GM19025 (cell line): ENCODE measurements around the gene NPDC1.
"Not testable (repeated sequence)": the region's sequence is repeated elsewhere in the genome, so short reads cannot be mapped to it uniquely, and the experiment has no call there.

Source experiments
- ATAC-seq: cut with Tn5 transposase; IDR thresholded peaks from one replicate; pipeline ENCODE4 v1.9.1; 2021; ENCODE audit warnings: mild to moderate bottlenecking, low read depth, moderate library complexity; ENCODE audit not compliant: unreplicated experiment

NPDC1 gene

GRCh38 chr9:137014776-137015539 is 31.0 kb downstream of the NPDC1 start:
- ATAC-seq, result no peak

GRCh38 chr9:137014166-137014565 is 31.8 kb downstream of the NPDC1 start:
- no peak for ATAC-seq

GRCh38 chr9:137013571-137013940 is 32.4 kb downstream of the NPDC1 start:
- ATAC-seq, result no peak

GRCh38 chr9:137012694-137013570 is 33.0 kb downstream of the NPDC1 start:
- no peak for ATAC-seq

- no peak for ATAC-seq
These were observed 33.9 kb downstream of the NPDC1 start for GRCh38 chr9:137011907-137012675.

GRCh38 chr9:137011156-137011555 is 34.8 kb downstream of the NPDC1 start:
- no peak for ATAC-seq

GRCh38 chr9:137009938-137010732 is 35.8 kb downstream of the NPDC1 start:
- ATAC-seq, result no peak

GRCh38 chr9:137009217-137009616 is 36.8 kb downstream of the NPDC1 start:
- ATAC-seq, result no peak

GRCh38 chr9:137008312-137008711 is 37.7 kb downstream of the NPDC1 start:
- no peak for ATAC-seq

- ATAC-seq, result no peak
These were observed 38.1 kb downstream of the NPDC1 start for GRCh38 chr9:137007816-137008270.

GRCh38 chr9:137007108-137007815 is 38.7 kb downstream of the NPDC1 start:
- ATAC-seq, result no peak

- ATAC-seq, result no peak
These were observed 39.6 kb downstream of the NPDC1 start for GRCh38 chr9:137006116-137007003.

GRCh38 chr9:137004285-137004684 is 41.7 kb downstream of the NPDC1 start:
- ATAC-seq, result not testable (repeated sequence)

GRCh38 chr9:137002646-137003041 is 43.3 kb downstream of the NPDC1 start:
- no peak for ATAC-seq

- ATAC-seq, result no peak
These were observed 43.9 kb downstream of the NPDC1 start for GRCh38 chr9:137001857-137002645.

GRCh38 chr9:137000177-137000930 is 45.6 kb downstream of the NPDC1 start:
- peak; percentile 78 for ATAC-seq

- no peak for ATAC-seq
These were observed 48.1 kb downstream of the NPDC1 start for GRCh38 chr9:136997830-136998234.
